Neural progenitor cell (in vitro differentiated cells): ENCODE data around the gene GAMT. TPM values are rescaled to one million over a fixed set of nuclear protein-coding genes. Genes with fewer than 3 reads are reported as not detected.

ENCODE experiments used
- DNase-seq: peaks from one replicate; pipeline ENCODE4 v3.0.0-alpha.2; 2016; ENCODE audit warnings: low spot score
- H2AFZ ChIP-seq: fragments of 200-600 bp; sonication (generic); replicated peaks from 2 replicates; pipeline ENCODE4 v1.6.1; 2016; ENCODE audit warnings: antibody characterized with exemption
- H3F3A ChIP-seq: fragments of 200-600 bp; sonication (generic); 2 replicates; pipeline ENCODE4 v1.6.1; 2016; ENCODE audit warnings: antibody characterized with exemption, low read depth
- H3K27ac ChIP-seq: fragments of 200-600 bp; sonication (generic); 2 replicates; pipeline ENCODE4 v1.5.1; 2016; ENCODE audit warnings: mild to moderate bottlenecking
- H3K27me3 ChIP-seq: fragments of 200-600 bp; sonication (generic); 2 replicates; pipeline ENCODE4 v1.6.1; 2016; ENCODE audit warnings: mild to moderate bottlenecking, moderate library complexity
- H3K36me3 ChIP-seq: fragments of 200-600 bp; sonication (generic); 2 replicates; pipeline ENCODE4 v1.5.1; 2016
- H3K4me1 ChIP-seq: fragments of 200-600 bp; sonication (generic); 2 replicates; pipeline ENCODE4 v1.6.1; 2016; ENCODE audit warnings: mixed run types
- H3K4me2 ChIP-seq: fragments of 200-600 bp; sonication (generic); 2 replicates; pipeline ENCODE4 v1.6.1; 2016
- H3K4me3 ChIP-seq: fragments of 200-600 bp; sonication (generic); 2 replicates; pipeline ENCODE4 v1.5.1; 2016
- H3K79me2 ChIP-seq: fragments of 200-600 bp; sonication (generic); 2 replicates; pipeline ENCODE4 v1.6.1; 2016; ENCODE audit warnings: low read depth
- H3K9ac ChIP-seq: fragments of 200-600 bp; sonication (generic); 2 replicates; pipeline ENCODE4 v1.6.1; 2016
- H3K9me3 ChIP-seq: fragments of 200-600 bp; sonication (generic); 2 replicates; pipeline ENCODE4 v1.5.1; 2016; ENCODE audit warnings: low read depth
- H4K20me1 ChIP-seq: fragments of 200-600 bp; sonication (generic); 2 replicates; pipeline ENCODE4 v1.6.1; 2016; ENCODE audit warnings: low read depth
- H3K27ac Mint-ChIP-seq: 3 replicates; pipeline ENCODE4 v1.8.0; 2021; ENCODE audit warnings: mixed read lengths
- H3K27me3 Mint-ChIP-seq: 2 replicates; pipeline ENCODE4 v1.8.0; 2022; ENCODE audit warnings: low read depth, mild to moderate bottlenecking, inconsistent platforms, moderate library complexity, mixed read lengths; ENCODE audit not compliant: insufficient read depth
- H3K36me3 Mint-ChIP-seq: 3 replicates; pipeline ENCODE4 v1.8.0; 2021; ENCODE audit warnings: mixed read lengths
- H3K4me1 Mint-ChIP-seq: 3 replicates; pipeline ENCODE4 v1.8.0; 2021; ENCODE audit warnings: mixed read lengths
- H3K4me3 Mint-ChIP-seq: 3 replicates; pipeline ENCODE4 v1.8.0; 2021; ENCODE audit warnings: mild to moderate bottlenecking, moderate library complexity, mixed read lengths
- H3K9me3 Mint-ChIP-seq: 3 replicates; pipeline ENCODE4 v1.8.0; 2020; ENCODE audit warnings: mixed read lengths
- EZH2 ChIP-seq: fragments of 200-600 bp; sonication (generic); IDR thresholded peaks from 2 replicates; pipeline ENCODE4 v1.6.1; 2017; ENCODE audit warnings: antibody characterized with exemption, mild to moderate bottlenecking, moderate library complexity
- EZH2phosphoT487 ChIP-seq: fragments of 200-600 bp; sonication (generic); IDR thresholded peaks from 2 replicates; pipeline ENCODE4 v1.6.1; 2017; ENCODE audit warnings: antibody characterized with exemption
- total RNA-seq: library from RNA; depleted of rRNA; stranded (reverse); fragments of >200 nt; gene quantifications from 2 replicates; pipeline ENCODE4 v1.2.3, GENCODE V29; 2015; ENCODE audit warnings: low replicate concordance
- TF ChIP-seq, protein P1 (sequence below): fragments of 200-600 bp; sonication (generic); IDR thresholded peaks from 2 replicates; pipeline ENCODE4 v1.5.1; 2017; ENCODE audit warnings: antibody characterized with exemption, mild to moderate bottlenecking

GAMT gene
- total RNA-seq, 1 donor from 2014 or later: 13.8 TPM

DNA sequence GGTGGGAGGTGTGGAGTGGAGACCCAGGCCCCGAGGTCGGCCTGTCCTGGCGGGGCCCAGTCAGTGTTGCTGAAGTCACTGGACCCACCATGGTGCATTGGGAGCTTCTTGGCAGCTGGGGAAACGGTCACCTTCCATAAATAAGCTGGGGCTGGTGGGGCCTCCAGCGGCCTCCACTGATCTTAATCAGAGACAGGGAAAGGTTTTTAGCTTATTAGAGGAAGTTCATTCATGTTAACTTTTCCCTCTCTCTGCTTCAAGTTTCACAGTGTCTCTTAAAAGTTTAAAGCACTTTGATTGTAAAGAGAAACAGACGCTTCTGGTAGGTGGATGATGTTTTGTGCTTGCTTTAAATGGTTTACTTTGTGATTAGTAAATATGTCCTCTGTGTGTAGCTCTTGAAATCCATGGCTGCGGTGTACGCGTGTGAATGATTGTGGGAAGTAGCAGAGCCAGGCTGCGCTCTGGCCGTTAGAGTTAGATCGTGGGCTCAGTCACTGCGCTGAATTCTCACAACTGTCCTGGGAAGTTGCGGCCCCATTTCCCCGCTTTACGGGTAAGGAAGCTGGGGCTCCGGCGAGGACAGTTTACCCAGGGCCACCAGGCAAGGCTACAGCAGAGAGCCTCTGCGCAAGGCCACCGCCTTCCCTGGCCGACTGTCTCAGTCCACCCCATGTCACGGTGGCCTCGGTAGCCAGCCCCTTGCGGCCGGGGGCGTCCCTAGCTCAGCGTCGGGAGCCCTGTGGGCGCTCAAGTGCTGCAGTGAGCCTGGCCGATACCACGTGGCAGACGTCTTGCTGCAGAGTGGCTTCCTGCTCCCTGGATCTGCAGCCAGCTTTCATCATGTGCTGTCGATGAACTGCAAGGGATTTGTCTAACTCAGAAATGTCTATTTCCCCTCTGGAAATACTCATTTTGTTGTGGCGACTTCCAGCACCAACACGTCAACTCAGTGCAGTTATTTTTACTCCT is 34.2 kb downstream of the GAMT start:
- no peak for DNase-seq
- Histone ChIP-seq H3K4me2 (no peak overlapping the region), H4K20me1 (peaks cover 36% of the 10 kb centered on the region), H3K36me3 (peaks cover 4% of the 10 kb centered on the region), H3K4me3 (no peak overlapping the region), H3K9ac (no peak overlapping the region), H3K79me2 (peaks cover 38% of the 10 kb centered on the region), H2AFZ (no peak overlapping the region), H3K27me3 (no peaks in the 10 kb centered on the region), H3K27ac (no peak overlapping the region), H3F3A (peaks cover 26% of the 10 kb centered on the region), H3K4me1 (peaks cover 15% of the 10 kb centered on the region), H3K9me3 (no peaks in the 10 kb centered on the region)
- H3K27me3 Mint-ChIP-seq: peaks cover 9% of the 10 kb centered on the region
- peaks cover 17% of the 10 kb centered on the region for H3K4me1 Mint-ChIP-seq
- H3K36me3 Mint-ChIP-seq: peaks cover 30% of the 10 kb centered on the region
- no peak for TF ChIP-seq EZH2
- TF ChIP-seq, protein P1, sequence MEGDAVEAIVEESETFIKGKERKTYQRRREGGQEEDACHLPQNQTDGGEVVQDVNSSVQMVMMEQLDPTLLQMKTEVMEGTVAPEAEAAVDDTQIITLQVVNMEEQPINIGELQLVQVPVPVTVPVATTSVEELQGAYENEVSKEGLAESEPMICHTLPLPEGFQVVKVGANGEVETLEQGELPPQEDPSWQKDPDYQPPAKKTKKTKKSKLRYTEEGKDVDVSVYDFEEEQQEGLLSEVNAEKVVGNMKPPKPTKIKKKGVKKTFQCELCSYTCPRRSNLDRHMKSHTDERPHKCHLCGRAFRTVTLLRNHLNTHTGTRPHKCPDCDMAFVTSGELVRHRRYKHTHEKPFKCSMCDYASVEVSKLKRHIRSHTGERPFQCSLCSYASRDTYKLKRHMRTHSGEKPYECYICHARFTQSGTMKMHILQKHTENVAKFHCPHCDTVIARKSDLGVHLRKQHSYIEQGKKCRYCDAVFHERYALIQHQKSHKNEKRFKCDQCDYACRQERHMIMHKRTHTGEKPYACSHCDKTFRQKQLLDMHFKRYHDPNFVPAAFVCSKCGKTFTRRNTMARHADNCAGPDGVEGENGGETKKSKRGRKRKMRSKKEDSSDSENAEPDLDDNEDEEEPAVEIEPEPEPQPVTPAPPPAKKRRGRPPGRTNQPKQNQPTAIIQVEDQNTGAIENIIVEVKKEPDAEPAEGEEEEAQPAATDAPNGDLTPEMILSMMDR: no peak
- TF ChIP-seq EZH2phosphoT487: no peak
- no peak overlapping the region for H3K4me3 Mint-ChIP-seq
- H3K27ac Mint-ChIP-seq: no peak overlapping the region
- no peaks in the 10 kb centered on the region for H3K9me3 Mint-ChIP-seq

DNA sequence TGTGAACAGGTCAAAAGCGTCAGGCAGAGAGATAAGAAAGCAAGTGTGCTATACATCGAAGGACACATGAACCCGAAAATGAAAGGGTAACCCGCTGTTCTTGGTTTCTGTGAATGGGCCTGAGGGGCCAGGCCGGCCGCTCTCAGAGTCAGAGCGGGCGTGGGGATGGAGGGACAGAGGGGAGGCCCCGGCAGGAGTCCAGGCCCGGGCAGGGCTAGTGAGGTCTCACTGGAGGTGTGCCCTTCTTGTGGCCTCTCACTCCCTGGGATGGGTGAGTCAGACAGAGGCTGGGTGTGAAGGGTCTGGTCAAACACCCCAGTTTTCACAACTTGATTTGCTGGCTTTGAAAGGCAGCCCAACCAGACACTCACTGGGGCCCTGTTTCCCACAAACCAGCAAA is 35.0 kb downstream of the GAMT start:
- Mint-ChIP-seq H3K27ac (no peak overlapping the region), H3K4me3 (no peak overlapping the region), H3K9me3 (no peaks in the 10 kb centered on the region), H3K4me1 (peaks cover 26% of the 10 kb centered on the region), H3K36me3 (peaks cover 32% of the 10 kb centered on the region), H3K27me3 (peaks cover 9% of the 10 kb centered on the region)
- no peaks in the 10 kb centered on the region for H3K9me3 ChIP-seq
- H2AFZ ChIP-seq: no peak overlapping the region
- TF ChIP-seq, protein P1: no peak
- no peak for TF ChIP-seq EZH2phosphoT487
- TF ChIP-seq EZH2: no peak
- no peaks in the 10 kb centered on the region for H3K27me3 ChIP-seq
- peaks cover 47% of the 10 kb centered on the region for H3K79me2 ChIP-seq
- peaks cover under 1% of the 10 kb centered on the region for H3K36me3 ChIP-seq
- H4K20me1 ChIP-seq: peaks cover 45% of the 10 kb centered on the region
- no peak for DNase-seq
- peaks cover 31% of the 10 kb centered on the region for H3F3A ChIP-seq
- no peak overlapping the region for H3K9ac ChIP-seq
- no peak overlapping the region for H3K27ac ChIP-seq
- peaks cover 23% of the 10 kb centered on the region for H3K4me1 ChIP-seq
- no peak overlapping the region for H3K4me2 ChIP-seq
- no peak overlapping the region for H3K4me3 ChIP-seq

DNA sequence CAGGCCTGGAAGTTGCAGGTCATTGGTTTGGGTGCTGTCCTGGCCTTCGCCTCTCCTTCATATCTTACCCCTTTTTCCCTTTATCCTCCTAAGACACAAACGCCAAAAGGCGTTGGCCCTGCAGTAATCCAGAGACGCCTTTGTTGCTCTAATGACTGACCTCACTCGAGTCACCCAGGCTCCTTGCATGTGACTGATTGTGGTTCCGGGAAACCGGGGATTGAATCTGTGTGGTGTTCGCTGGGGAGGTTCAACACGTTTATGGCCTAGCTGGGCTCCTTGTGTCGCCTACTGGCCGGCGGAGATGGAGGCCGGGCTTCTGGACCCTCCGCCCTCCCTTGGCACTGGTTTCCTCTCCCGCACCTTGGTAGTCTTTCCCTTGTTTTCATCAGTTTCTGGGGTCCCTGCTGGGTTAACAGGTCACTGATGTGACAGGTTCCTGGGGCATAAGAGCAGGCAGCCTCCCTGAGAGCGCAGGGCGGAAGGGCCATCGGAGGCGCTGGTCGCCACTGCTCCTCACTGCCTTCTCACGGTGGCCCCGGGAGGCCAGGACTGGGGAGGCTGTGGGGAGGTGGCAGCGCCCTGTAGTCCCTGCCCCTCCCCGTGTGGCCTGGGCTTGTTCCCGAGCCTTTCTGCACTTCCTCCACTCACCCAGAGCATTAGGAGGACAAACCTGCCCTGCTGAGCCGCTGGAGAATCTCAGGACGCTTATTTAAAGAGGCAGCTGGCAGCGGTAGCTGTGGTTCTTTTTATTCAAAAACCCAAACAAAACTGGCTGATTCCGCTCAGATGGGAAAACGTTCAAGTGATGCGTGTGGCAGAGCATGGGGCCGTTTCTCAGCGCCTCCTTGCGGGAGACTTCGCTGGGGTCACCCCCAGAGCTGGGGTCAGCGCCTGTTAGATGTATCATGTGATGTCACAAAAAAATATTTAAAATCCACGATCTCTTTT is 35.7 kb downstream of the GAMT start:
- no peak overlapping the region for H3K4me3 Mint-ChIP-seq
- Histone ChIP-seq H3K4me1 (peaks cover 30% of the 10 kb centered on the region), H3K4me2 (peak overlapping the region; percentile 5), H3K9me3 (no peaks in the 10 kb centered on the region), H3K27me3 (no peaks in the 10 kb centered on the region), H3K36me3 (no peaks in the 10 kb centered on the region), H4K20me1 (peaks cover 52% of the 10 kb centered on the region), H3F3A (peaks cover 38% of the 10 kb centered on the region), H3K9ac (no peak overlapping the region), H3K27ac (peak overlapping the region; percentile 78), H3K79me2 (peaks cover 48% of the 10 kb centered on the region), H2AFZ (no peak overlapping the region), H3K4me3 (no peak overlapping the region)
- TF ChIP-seq, protein P1: no peak
- TF ChIP-seq EZH2phosphoT487: no peak
- TF ChIP-seq EZH2: no peak
- no peak overlapping the region for H3K27ac Mint-ChIP-seq
- H3K4me1 Mint-ChIP-seq: peaks cover 31% of the 10 kb centered on the region
- H3K36me3 Mint-ChIP-seq: peaks cover 32% of the 10 kb centered on the region
- peaks cover 9% of the 10 kb centered on the region for H3K27me3 Mint-ChIP-seq
- no peak for DNase-seq
- no peaks in the 10 kb centered on the region for H3K9me3 Mint-ChIP-seq
